Heart left ventricle (tissue), 16 donors: ENCODE results near the gene SALL1. TPM values are rescaled to one million over a fixed set of nuclear protein-coding genes. Genes with fewer than 3 reads are reported as not detected.

ENCODE experiments used
- ATAC-seq, 4 donors: fragments of 200-7000 bp; cut with Tn5 transposase; one replicate each; pipeline ENCODE4 v1.9.1; 2020 to 2022; ENCODE audit warnings: moderate library complexity in 4 of 4, mild to moderate bottlenecking in 3 of 4, moderate number of reproducible peaks in 1 of 4
- DNase-seq, 5 donors: peaks; one replicate each; pipeline ENCODE4 v3.0.0-alpha.2; 2020
- H3K27ac ChIP-seq, 12 donors: fragments of 200-600 bp; sonication (generic) in 4 of 12; one replicate each; pipeline versions ENCODE4 v1.5.0 to v1.8.0; 2016 to 2022; ENCODE audit warnings: mild to moderate bottlenecking in 2 of 12
- H3K27me3 ChIP-seq, 9 donors: fragments of 200-600 bp; sonication (generic) in 2 of 9; one replicate each; pipeline versions ENCODE4 v1.5.1 to v1.8.0; 2016 to 2022; ENCODE audit warnings: mild to moderate bottlenecking in 3 of 9
- H3K36me3 ChIP-seq, 9 donors: fragments of 200-600 bp; sonication (generic) in 2 of 9; one replicate each; pipeline versions ENCODE4 v1.5.0 to v1.8.0; 2018 to 2022; ENCODE audit warnings: mild to moderate bottlenecking in 2 of 9
- H3K4me1 ChIP-seq, 12 donors: fragments of 200-600 bp; sonication (generic) in 4 of 12; one replicate each; pipeline versions ENCODE4 v1.5.0 to v1.8.0; 2016 to 2022; ENCODE audit warnings: mild to moderate bottlenecking in 3 of 12
- H3K4me3 ChIP-seq, 12 donors: fragments of 200-600 bp; sonication (generic) in 4 of 12; one replicate each; pipeline versions ENCODE4 v1.5.0 to v1.8.0; 2017 to 2022; ENCODE audit warnings: mild to moderate bottlenecking in 9 of 12, moderate library complexity in 4 of 12
- H3K9me3 ChIP-seq, 12 donors: fragments of 200-600 bp; sonication (generic) in 4 of 12; one replicate each; pipeline versions ENCODE4 v1.5.0 to v1.8.0; 2016 to 2022; ENCODE audit warnings: mild to moderate bottlenecking in 1 of 12
- POLR2A ChIP-seq, 2 donors: fragments of 450-650 bp; IDR thresholded peaks; one replicate each; pipeline ENCODE4 v1.6.1; 2017; ENCODE audit warnings: antibody characterized with exemption in 2 of 2, mild to moderate bottlenecking in 2 of 2, moderate library complexity in 2 of 2
- WGBS, 4 donors: extraction: QIAGEN DNeasy Blood & Tissue Kit in 2 of 4; methylation state at CpG; one replicate each; pipeline versions ENCODE4 v1.1.5 to v1.1.7; 2013 to 2018; 5-methylcytosine and 5-hydroxymethylcytosine counted together
- intact Hi-C, 10 donors: fragments of 100-400 bp; cut with DNase I; formaldehyde crosslinking; loops; one replicate each; pipeline versions ENCODE4 v1.11.1 to v1.14.2; 2022
- polyA plus RNA-seq, 2 donors: library from polyadenylated mRNA; stranded (reverse); fragments of 200-250 nt; gene quantifications; one replicate each; pipeline ENCODE4 v1.2.3, GENCODE V29; 2013
- total RNA-seq, 9 donors: library from RNA; depleted of rRNA in 2 of 9; stranded (reverse); fragments of >200 nt in 2 of 9; fragmentation: NEBNext Ultra II Directional in 3 of 9; extraction: Animal tissue kit (Norgen Biotek cat#: 25700) in 3 of 9; gene quantifications; one replicate each; pipeline versions ENCODE4 v1.1.0 to v1.2.4, GENCODE V29; 2016 to 2023
- TF ChIP-seq, protein P1 (sequence below), 12 donors: fragments of 200-600 bp; sonication (generic) in 4 of 12; IDR thresholded peaks; one replicate each; pipeline versions ENCODE4 v1.5.0 to v1.8.0; 2018 to 2022; ENCODE audit warnings: antibody characterized with exemption in 12 of 12, mild to moderate bottlenecking in 5 of 12
- donor health status: ischemic (EF 13 %, LVEDD 7.1; RV severe dilation, severe dysfunction).
- donor health status: healthy with polysubstance abuse.
- donor health status: DM: no; HTN: yes; CAD: no.
- donor health status: DM: no; HTN: no; CAD: no.
- donor health status: ischemic (EF 25% LVEDD 6.9; RV normal size, moderate dysfunction).
- donor health status: ischemic (EF 25% LVEDD 5.7; RV mildly dilated, moderate dysfunction).
- donor health status: healthy.
- donor health status: DM: yes; HTN: yes; CAD: no.
- donor health status: ischemic (EF 35%, LVEDD 5.7; RV mildly dilated, moderate dysfunction).
- donor health status: nonischemic (EF 11% LVEDD 7.7; RV severe dilation, severe dysfunction).
- donor health status: DM: yes; HTN: yes; CAD: no.
- donor health status: PGD.
- donor health status: ischemic (EF 29% LVEDD 5.4; RV normal size, mild dysfunction).
- donor health status: nonischemic (EF 23%, LVEDD 6.1; RV moderate dilation, normal function).

SALL1 gene
- total and polyA plus RNA-seq, 11 donors: 0.05 to 0.75 (median 0.08) TPM; not detected in 4

DNA sequence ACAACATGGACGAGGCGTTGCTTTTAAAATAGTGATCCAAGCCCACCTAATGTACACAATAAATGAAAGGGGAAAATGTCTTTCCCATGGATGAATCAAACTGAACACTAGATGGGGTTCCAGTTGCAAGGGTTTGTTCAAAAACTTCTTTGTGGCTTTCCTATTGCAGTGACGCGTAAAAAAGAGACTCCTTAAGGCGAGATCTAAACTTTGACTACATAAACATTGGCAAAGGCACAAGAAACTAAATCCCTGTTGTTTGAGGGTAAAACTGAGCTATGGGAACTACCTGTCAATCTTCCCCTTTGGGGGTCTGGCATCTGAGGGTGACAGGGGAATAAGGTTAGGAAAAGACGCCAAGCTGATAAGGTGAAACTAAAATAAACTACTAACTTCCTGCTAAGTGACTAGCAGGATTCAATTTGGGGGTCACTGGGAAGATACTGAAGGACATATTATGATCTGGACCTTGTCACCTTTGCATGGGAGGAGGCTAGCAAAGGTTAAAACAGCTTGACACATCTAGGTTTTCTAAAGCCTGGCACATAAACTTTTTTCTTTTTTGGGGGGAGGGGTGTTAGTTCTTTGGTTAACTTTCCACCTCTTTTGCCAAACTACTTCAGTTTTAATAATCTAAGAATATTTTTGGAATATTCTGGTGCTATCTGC, 4.7 kb downstream of the SALL1 start:
- DNase-seq: no peak
- 22 to 32% (median 26%) methylated on average over 6 of the region's 6 CpGs for WGBS, 4 donors
- Histone ChIP-seq H3K36me3 (no peaks in the 10 kb centered on the region), H3K4me3 (no peak overlapping the region), H3K4me1 (peaks cover 0 to 14% (median 7%) of the 10 kb centered on the region in 12 donors), H3K27ac (no peak overlapping the region), H3K27me3 (peaks cover 21 to 79% (median 54%) of the 10 kb centered on the region in 9 donors), H3K9me3 (no peaks in the 10 kb centered on the region)
- intact Hi-C loops: no loop called here
- TF ChIP-seq POLR2A (IDR thresholded peaks at IDR 0.05): no peak
- TF ChIP-seq, protein P1, sequence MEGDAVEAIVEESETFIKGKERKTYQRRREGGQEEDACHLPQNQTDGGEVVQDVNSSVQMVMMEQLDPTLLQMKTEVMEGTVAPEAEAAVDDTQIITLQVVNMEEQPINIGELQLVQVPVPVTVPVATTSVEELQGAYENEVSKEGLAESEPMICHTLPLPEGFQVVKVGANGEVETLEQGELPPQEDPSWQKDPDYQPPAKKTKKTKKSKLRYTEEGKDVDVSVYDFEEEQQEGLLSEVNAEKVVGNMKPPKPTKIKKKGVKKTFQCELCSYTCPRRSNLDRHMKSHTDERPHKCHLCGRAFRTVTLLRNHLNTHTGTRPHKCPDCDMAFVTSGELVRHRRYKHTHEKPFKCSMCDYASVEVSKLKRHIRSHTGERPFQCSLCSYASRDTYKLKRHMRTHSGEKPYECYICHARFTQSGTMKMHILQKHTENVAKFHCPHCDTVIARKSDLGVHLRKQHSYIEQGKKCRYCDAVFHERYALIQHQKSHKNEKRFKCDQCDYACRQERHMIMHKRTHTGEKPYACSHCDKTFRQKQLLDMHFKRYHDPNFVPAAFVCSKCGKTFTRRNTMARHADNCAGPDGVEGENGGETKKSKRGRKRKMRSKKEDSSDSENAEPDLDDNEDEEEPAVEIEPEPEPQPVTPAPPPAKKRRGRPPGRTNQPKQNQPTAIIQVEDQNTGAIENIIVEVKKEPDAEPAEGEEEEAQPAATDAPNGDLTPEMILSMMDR (IDR thresholded peaks at IDR 0.05): no peak
- ATAC-seq: no peak

DNA sequence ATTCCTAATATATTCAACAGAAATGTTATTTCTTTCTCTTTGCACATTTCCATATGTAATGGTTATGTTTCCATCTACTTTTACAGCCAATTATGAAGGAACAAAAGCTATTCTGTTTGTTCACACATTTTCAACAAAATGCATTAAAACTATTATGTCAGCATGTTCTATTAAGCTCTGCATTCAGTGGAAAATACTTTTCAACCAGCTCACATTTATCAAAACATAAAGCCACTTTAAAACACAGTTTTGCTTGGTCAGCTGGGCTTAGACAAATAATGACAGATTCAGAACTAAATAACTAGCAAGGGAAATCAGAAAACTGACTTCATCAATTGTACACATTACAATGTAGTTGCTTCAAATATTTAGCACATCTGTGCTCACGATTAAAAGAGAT, 6.9 kb downstream of the SALL1 start:
- Histone ChIP-seq H3K4me1 (no peaks in the 10 kb centered on the region), H3K36me3 (no peaks in the 10 kb centered on the region), H3K4me3 (no peak overlapping the region), H3K27ac (no peak overlapping the region), H3K27me3 (peaks cover 3 to 72% (median 34%) of the 10 kb centered on the region in 9 donors), H3K9me3 (no peaks in the 10 kb centered on the region)
- TF ChIP-seq POLR2A (IDR thresholded peaks at IDR 0.05): no peak
- TF ChIP-seq, protein P1 (IDR thresholded peaks at IDR 0.05): no peak
- WGBS, 4 donors: 57 to 73% (median 70%) methylated on average over 1 of the region's 1 CpG
- no peak for DNase-seq
- no peak for ATAC-seq
- intact Hi-C loops: no loop called here

DNA sequence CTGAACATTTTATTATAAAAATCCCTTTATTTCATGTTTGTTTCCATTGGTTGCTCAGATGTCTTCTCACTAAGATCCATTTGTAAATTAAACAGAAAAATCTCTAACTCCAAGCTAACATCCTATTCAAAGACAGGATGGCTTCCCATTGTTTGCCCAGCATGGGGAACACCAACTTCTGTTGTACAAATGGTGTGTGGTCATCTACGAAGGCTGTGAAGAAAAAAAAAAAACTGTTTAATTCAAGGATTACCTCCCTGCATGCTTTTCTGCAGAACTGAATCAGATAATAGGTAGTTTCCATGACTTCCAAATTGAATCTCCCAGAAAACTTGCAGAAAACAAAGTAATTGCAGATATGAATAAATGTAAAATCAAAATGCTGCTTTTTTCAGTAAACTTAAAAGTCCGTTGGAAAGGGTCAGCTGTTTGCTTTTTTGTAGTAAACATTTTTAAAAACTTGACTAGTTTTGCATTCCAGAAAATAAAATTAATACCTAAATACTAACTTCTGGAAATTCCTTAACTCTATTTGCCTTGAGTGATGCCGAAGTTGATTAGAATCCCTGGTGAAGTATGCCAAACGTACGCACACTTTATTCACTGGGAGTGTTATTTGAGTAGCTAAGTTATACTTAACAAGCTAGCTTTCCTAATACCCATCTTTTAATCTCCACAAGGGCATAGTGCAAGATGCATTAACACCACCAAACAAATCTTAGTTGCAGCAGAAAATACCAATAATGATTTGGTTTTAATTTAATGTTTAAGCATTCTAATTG, 7.7 kb downstream of the SALL1 start:
- no peak overlapping the region for H3K27ac ChIP-seq
- H3K36me3 ChIP-seq: no peaks in the 10 kb centered on the region
- H3K9me3 ChIP-seq: no peaks in the 10 kb centered on the region
- no peak overlapping the region for H3K4me3 ChIP-seq
- TF ChIP-seq, protein P1 (IDR thresholded peaks at IDR 0.05): no peak
- TF ChIP-seq POLR2A (IDR thresholded peaks at IDR 0.05): no peak
- ATAC-seq (no peak), DNase-seq (no peak)
- H3K4me1 ChIP-seq: no peaks in the 10 kb centered on the region
- intact Hi-C loops: no loop called here
- WGBS, 4 donors: 63 to 72% (median 67%) methylated on average over 5 of the region's 5 CpGs
- H3K27me3 ChIP-seq: peaks cover 0 to 64% (median 26%) of the 10 kb centered on the region in 9 donors

DNA sequence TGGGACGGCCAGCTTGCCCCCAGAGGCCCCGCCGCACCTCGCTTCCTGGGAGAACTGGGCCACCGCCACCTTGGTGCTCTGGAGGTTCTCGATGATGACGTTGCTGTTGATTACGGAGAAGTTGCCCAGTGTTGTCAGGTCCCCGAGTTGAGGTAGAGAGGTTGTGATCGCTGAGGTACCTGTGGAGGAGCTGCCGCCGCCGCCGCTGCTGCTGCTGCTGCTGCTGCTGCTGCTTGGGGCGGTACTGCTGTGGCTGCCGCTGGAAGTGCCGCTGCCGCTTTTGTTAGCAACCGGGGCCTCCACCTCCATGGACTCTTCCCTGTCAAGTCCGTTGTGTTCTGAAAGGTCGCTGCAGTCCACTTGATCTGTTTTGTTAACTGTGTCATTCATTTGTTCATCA, 9.5 kb downstream of the SALL1 start:
- 88 to 93% (median 92%) methylated on average over 14 to 21 of the region's 21 CpGs for WGBS, 4 donors
- Histone ChIP-seq H3K4me3 (no peak overlapping the region), H3K36me3 (no peaks in the 10 kb centered on the region), H3K27ac (no peak overlapping the region), H3K27me3 (peaks cover 0 to 59% (median 14%) of the 10 kb centered on the region in 9 donors), H3K4me1 (no peaks in the 10 kb centered on the region), H3K9me3 (no peaks in the 10 kb centered on the region)
- ATAC-seq (no peak), DNase-seq (no peak)
- TF ChIP-seq, protein P1 (IDR thresholded peaks at IDR 0.05): no peak
- intact Hi-C loops: no loop called here
